Esophagus squamous epithelium (tissue), 5 donors: ENCODE measurements around the gene F2RL3. TPM values are rescaled to one million over a fixed set of nuclear protein-coding genes. Genes with fewer than 3 reads are reported as not detected.
A peak's percentile ranks its signal among the peaks of the same experiment; 100 is the strongest.

ENCODE experiments used
- DNase-seq: peaks from one replicate; lab custom pipeline; 2025; lab: John Stamatoyannopoulos, UW
- H3K27ac ChIP-seq, 4 donors: fragments of 200-600 bp; sonication (generic); one replicate each; pipeline ENCODE4 v1.5.1; 2016 to 2019; ENCODE audit warnings: mild to moderate bottlenecking in 1 of 4
- H3K27me3 ChIP-seq, 4 donors: fragments of 200-600 bp; sonication (generic); 1 replicate in 3 of 4; 2 replicates in 1 of 4; pipeline versions ENCODE4 v1.5.1 to v1.6.0; 2017 to 2021; ENCODE audit warnings: antibody characterized with exemption in 1 of 4
- H3K36me3 ChIP-seq, 3 donors: fragments of 200-600 bp; sonication (generic); one replicate each; pipeline ENCODE4 v1.5.1; 2016 to 2019
- H3K4me1 ChIP-seq, 3 donors: fragments of 200-600 bp; sonication (generic); one replicate each; pipeline ENCODE4 v1.5.1; 2017 to 2019
- H3K4me3 ChIP-seq, 4 donors: fragments of 200-600 bp; sonication (generic); 1 replicate in 3 of 4; 2 replicates in 1 of 4; pipeline ENCODE4 v1.5.1; 2016 to 2019; ENCODE audit warnings: mild to moderate bottlenecking in 2 of 4, moderate library complexity in 1 of 4
- H3K9me3 ChIP-seq, 3 donors: fragments of 200-600 bp; sonication (generic); one replicate each; pipeline ENCODE4 v1.5.1; 2016 to 2019
- POLR2A ChIP-seq, 4 donors: fragments of 450-650 bp; IDR thresholded peaks; one replicate each; pipeline ENCODE4 v1.6.1; 2017; ENCODE audit warnings: antibody characterized with exemption in 4 of 4, mild to moderate bottlenecking in 4 of 4, moderate library complexity in 3 of 4
- WGBS, 2 donors: methylation state at CpG; one replicate each; pipeline ENCODE4 v1.1.5; 2018; 5-methylcytosine and 5-hydroxymethylcytosine counted together
- intact Hi-C: fragments of 100-400 bp; cut with DNase I; formaldehyde crosslinking; loops from one replicate; pipeline ENCODE4 v1.15.0; 2022
- total RNA-seq, 4 donors: library from RNA; depleted of rRNA; stranded (reverse); fragments of >200 nt; gene quantifications; one replicate each; pipeline ENCODE4 v1.1.0, GENCODE V29; 2016
- TF ChIP-seq, protein P1 (sequence below), 6 experiments: fragments of 450-650 bp in 4 of 6; fragments of 200-600 bp in 2 of 6; sonication (generic) in 2 of 6; IDR thresholded peaks; one replicate each; pipeline ENCODE4 v1.5.1; 2016 to 2019; ENCODE audit warnings: antibody characterized with exemption in 6 of 6, mild to moderate bottlenecking in 4 of 6, moderate library complexity in 4 of 6
- donor health status: DM: yes; HTN: yes; CAD: no.

The F2RL3 gene
- total RNA-seq, 4 donors from 2014 or later: 0.27 to 1.1 (median 0.81) TPM

DNA sequence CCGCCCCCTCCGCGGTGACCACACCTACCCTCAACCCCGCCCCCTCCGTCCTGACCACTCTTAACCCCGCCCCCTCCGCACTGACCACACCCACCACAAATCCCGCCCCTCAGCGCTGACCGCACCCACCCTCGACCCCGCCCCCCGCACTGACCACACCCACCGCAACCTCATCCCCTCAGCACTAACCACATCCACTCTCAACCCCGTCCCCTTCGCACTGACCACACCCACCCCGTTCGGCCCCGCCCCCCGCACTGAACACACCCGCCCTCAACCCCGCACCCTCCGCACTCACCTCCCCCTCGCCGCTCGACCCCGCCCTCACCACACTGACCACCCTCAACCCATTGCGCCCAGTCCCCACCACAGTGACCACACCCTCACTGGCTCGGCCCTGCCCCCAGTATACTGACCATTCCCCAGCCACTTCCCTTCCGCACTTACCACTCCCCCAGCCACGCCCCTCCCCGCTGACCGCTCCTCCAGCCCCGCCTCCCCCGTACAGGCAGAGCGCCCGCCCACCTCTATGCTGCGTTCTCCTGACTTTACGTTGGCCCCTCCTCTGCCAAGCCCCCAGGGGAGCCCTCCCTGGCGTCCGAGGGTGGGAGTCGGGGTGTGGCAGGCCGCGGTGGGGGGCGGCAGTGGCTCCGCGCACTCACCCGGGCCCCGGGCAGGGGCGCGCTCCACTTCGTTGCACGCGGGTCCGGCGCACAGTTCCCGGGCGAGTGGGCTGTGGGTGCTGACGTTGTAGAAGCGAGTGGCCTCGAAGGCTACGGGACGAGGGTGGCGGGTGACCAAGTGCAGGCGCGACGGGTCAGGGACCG, 8.4 kb downstream of the F2RL3 start:
- Histone ChIP-seq H3K27ac (peak overlapping the region; percentile 69 to 89 (median 79)), H3K27me3 (peaks cover 0 to 15% (median 0%) of the 10 kb centered on the region in 4 donors), H3K36me3 (no peaks in the 10 kb centered on the region), H3K4me3 (peak overlapping the region; percentile 55 to 77 (median 60)), H3K4me1 (peaks cover 3 to 41% (median 7%) of the 10 kb centered on the region in 3 donors), H3K9me3 (no peaks in the 10 kb centered on the region)
- peak in 2 of 4 donors; percentile 40 to 47 for TF ChIP-seq POLR2A (IDR thresholded peaks at IDR 0.05)
- TF ChIP-seq, protein P1, sequence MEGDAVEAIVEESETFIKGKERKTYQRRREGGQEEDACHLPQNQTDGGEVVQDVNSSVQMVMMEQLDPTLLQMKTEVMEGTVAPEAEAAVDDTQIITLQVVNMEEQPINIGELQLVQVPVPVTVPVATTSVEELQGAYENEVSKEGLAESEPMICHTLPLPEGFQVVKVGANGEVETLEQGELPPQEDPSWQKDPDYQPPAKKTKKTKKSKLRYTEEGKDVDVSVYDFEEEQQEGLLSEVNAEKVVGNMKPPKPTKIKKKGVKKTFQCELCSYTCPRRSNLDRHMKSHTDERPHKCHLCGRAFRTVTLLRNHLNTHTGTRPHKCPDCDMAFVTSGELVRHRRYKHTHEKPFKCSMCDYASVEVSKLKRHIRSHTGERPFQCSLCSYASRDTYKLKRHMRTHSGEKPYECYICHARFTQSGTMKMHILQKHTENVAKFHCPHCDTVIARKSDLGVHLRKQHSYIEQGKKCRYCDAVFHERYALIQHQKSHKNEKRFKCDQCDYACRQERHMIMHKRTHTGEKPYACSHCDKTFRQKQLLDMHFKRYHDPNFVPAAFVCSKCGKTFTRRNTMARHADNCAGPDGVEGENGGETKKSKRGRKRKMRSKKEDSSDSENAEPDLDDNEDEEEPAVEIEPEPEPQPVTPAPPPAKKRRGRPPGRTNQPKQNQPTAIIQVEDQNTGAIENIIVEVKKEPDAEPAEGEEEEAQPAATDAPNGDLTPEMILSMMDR (IDR thresholded peaks at IDR 0.05): no peak
- peak; percentile 98 for DNase-seq
- intact Hi-C loops: no loop called here
- 0 to 5% methylated on average over 12 to 23 of the region's 68 CpGs for WGBS, 2 donors

- Histone ChIP-seq H3K36me3 (no peaks in the 10 kb centered on the region), H3K4me1 (peaks cover 3 to 41% (median 7%) of the 10 kb centered on the region in 3 donors), H3K4me3 (peak overlapping the region; percentile 55 to 77 (median 60)), H3K27ac (peak overlapping the region; percentile 69 to 89 (median 79)), H3K27me3 (peaks cover 0 to 15% (median 0%) of the 10 kb centered on the region in 4 donors), H3K9me3 (no peaks in the 10 kb centered on the region)
- no peak for TF ChIP-seq POLR2A (IDR thresholded peaks at IDR 0.05)
- TF ChIP-seq, protein P1 (IDR thresholded peaks at IDR 0.05): no peak
- no peak for DNase-seq
- WGBS, 2 donors: 0 to 4% methylated on average over 6 to 22 of the region's 30 CpGs
- intact Hi-C loops: no loop called here
These were observed 9.0 kb downstream of the F2RL3 start for GRCh38 chr19:16897856-16898161.

- no peak for TF ChIP-seq POLR2A (IDR thresholded peaks at IDR 0.05)
- TF ChIP-seq, protein P1 (IDR thresholded peaks at IDR 0.05): no peak
- 84 to 87% methylated on average over 12 of the region's 12 CpGs for WGBS, 2 donors
- H3K27ac ChIP-seq: peak overlapping the region in 1 of 4 donors; percentile 88
These were observed 9.7 kb downstream of the F2RL3 start for GRCh38 chr19:16898361-16899015.

DNA sequence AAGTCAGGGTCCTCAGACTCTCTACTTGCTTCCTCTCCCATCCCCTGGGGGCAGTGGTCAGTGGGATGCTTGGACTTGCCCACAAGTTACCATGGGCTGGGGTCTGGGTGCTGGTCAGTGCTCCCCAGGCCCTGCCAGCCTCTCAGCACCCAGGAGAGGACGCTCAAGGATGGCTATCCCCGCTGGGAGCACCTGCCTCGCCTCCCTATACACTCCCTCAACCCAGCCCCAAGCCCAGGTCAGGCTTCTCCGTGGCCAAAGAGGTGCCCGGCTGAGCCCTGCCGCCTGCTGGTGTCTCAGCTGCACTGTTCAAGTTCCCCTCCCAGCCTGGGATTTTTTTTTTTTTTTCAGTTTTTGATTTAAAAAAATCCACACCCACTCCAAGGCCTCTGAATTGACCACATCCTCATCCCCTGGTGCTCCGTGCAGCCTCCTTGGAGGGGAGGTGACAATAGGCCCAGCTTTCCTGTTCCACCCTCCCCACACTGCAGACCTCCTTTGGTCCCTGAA, 10.8 kb downstream of the F2RL3 start:
- WGBS, 2 donors: 24 to 32% methylated on average over 5 to 7 of the region's 7 CpGs
- peaks cover 3 to 29% (median 7%) of the 10 kb centered on the region in 3 donors for H3K4me1 ChIP-seq
- H3K36me3 ChIP-seq: no peaks in the 10 kb centered on the region
- no peak for TF ChIP-seq POLR2A (IDR thresholded peaks at IDR 0.05)
- TF ChIP-seq, protein P1 (IDR thresholded peaks at IDR 0.05): peak in 5 of 6 experiments; percentile 11 to 50 (median 38)
- no peak overlapping the region for H3K4me3 ChIP-seq
- intact Hi-C loops: loop anchor here (10.0 kb wide), 1 partner anchor 125 kb away; no protein-coding TSS in a partner anchor
- DNase-seq: no peak
- H3K9me3 ChIP-seq: no peaks in the 10 kb centered on the region
- peaks cover 0 to 18% (median 0%) of the 10 kb centered on the region in 4 donors for H3K27me3 ChIP-seq
- no peak overlapping the region for H3K27ac ChIP-seq

More at GRCh38 chr19:16898361-16899015, 9.7 kb downstream of the F2RL3 start:
- intact Hi-C loops: no loop called here
- H3K4me3 ChIP-seq: no peak overlapping the region
- H3K4me1 ChIP-seq: peaks cover 3 to 39% (median 7%) of the 10 kb centered on the region in 3 donors
- DNase-seq: no peak
- H3K27me3 ChIP-seq: peaks cover 0 to 15% (median 0%) of the 10 kb centered on the region in 4 donors
- no peaks in the 10 kb centered on the region for H3K9me3 ChIP-seq
- no peaks in the 10 kb centered on the region for H3K36me3 ChIP-seq
